BE2C (cell line): ENCODE measurements around the gene CNPY3.
A peak's percentile ranks its signal among the peaks of the same experiment; 100 is the strongest.

Experiments
- DNase-seq: peaks from one replicate; pipeline ENCODE4 v3.0.0-alpha.2; 2020
- H3K27me3 ChIP-seq: fragments of 250-450 bp; sonication (Bioruptor Pico); 2 replicates; pipeline ENCODE4 v1.5.1; 2020; ENCODE audit warnings: mild to moderate bottlenecking
- H3K36me3 ChIP-seq: fragments of 250-450 bp; sonication (Bioruptor Pico); 2 replicates; pipeline ENCODE4 v1.5.1; 2020; ENCODE audit warnings: mild to moderate bottlenecking
- H3K4me1 ChIP-seq: fragments of 250-450 bp; sonication (Bioruptor Pico); 2 replicates; pipeline ENCODE4 v1.5.1; 2020
- H3K4me3 ChIP-seq: 2 replicates; pipeline ENCODE4 v1.5.1; 2011; ENCODE audit warnings: low read depth, low read length
- H3K9me3 ChIP-seq: fragments of 250-450 bp; sonication (Bioruptor Pico); 2 replicates; pipeline ENCODE4 v1.5.1; 2020
- TF ChIP-seq, protein P1 (sequence below): IDR thresholded peaks from 2 replicates; pipeline ENCODE4 v1.5.1; 2012; ENCODE audit warnings: mild to moderate bottlenecking, low read depth, low read length

Gene CNPY3

GRCh38 chr6:42984001-42984923 lies 55.0 kb downstream of the CNPY3 start, which contains the start of gene PPP2R5D:
Gene PPP2R5D (plus strand): TSS chr6:42984570. CDS start chr6:42984678, 108 bp downstream.
- TF ChIP-seq, protein P1, sequence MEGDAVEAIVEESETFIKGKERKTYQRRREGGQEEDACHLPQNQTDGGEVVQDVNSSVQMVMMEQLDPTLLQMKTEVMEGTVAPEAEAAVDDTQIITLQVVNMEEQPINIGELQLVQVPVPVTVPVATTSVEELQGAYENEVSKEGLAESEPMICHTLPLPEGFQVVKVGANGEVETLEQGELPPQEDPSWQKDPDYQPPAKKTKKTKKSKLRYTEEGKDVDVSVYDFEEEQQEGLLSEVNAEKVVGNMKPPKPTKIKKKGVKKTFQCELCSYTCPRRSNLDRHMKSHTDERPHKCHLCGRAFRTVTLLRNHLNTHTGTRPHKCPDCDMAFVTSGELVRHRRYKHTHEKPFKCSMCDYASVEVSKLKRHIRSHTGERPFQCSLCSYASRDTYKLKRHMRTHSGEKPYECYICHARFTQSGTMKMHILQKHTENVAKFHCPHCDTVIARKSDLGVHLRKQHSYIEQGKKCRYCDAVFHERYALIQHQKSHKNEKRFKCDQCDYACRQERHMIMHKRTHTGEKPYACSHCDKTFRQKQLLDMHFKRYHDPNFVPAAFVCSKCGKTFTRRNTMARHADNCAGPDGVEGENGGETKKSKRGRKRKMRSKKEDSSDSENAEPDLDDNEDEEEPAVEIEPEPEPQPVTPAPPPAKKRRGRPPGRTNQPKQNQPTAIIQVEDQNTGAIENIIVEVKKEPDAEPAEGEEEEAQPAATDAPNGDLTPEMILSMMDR, result no peak
- H3K36me3 ChIP-seq, result peaks cover 2% of the 10 kb centered on the region; the same call in 1 of the 2 replicates
- peak; percentile 97 for DNase-seq
- no peaks in the 10 kb centered on the region for H3K27me3 ChIP-seq
- H3K4me1 ChIP-seq, result no peaks in the 10 kb centered on the region; the same call in 1 of the 2 replicates
- H3K9me3 ChIP-seq, result no peaks in the 10 kb centered on the region
- peak within 1 kb of the TSS; percentile 81 for H3K4me3 ChIP-seq

DNA sequence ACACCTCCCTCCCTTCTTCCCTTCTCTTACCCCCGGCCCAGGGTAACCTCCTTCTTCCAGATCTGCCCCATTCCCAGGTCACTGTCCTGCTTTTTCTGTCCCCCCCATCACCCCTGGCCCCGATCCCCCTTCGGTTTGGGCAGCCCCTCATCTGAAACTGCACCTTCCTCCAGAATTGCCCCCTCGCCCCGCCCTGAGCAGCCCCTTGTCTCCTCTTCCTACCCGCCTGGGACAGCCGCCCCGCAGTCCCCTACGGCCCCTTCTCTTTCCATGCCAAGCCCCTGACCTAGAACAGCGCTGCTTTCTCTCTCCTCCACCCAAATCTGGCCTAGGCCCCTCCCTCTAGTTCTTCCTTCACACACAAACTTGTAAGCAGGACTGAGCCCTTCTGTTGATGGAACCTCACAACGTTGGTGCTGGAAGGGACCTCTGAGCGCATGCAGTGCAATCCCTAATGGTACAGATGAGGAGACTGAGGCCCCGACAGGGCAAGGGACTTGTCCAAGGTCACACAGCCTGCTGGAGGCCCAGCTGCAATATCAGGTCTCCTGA lies 55.7 kb downstream of the CNPY3 start:
- no peak for DNase-seq
- peak overlapping the region; percentile 81 for H3K4me3 ChIP-seq
- TF ChIP-seq, protein P1, result no peak

DNA sequence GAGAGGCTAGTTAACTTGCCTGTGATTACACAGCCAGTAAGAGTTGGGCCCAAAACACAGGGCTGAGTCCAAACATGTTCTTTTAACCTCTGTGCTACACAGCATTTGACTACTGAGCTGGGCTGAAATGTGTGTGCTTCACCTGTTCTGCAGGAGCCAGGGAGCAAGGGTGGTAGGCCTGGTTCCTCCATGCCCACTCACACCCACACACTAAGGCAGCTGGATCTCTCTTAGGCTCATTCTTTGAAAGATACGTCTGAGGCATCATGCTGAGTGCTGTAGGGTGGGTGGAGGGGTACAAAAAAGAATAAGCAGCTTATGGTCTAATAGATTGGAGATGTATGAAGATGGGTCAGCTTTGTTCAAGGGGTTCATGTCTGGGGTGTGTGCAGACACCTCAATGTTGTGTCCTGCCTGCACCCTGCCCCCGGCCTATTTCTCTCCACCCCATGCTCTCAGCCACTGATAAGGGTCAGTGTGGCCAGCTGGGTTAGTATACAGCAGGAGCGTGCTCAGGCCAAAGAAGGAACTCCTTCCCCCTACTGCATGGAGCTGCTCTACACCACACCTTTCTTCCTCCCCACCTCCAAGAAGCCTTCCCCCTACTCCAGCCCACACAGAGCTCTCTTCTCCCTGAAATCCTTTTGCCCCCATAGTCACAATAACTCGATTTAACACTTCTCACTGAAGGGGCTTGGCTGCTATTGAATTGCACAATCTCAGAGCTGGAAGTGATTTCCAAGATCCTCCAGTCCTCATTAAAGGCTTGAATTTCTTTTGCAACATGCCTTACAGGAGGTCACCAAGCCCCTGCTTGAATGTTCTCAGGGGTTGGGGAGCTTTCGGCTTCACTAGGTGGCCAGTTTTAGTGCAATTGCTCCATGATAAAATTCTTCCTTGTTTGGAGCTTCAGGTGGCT lies 58.5 kb downstream of the CNPY3 start:
- Histone ChIP-seq H3K9me3 (no peaks in the 10 kb centered on the region), H3K27me3 (no peaks in the 10 kb centered on the region), H3K4me3 (no peak overlapping the region), H3K4me1 (no peaks in the 10 kb centered on the region), H3K36me3 (peaks cover 10% of the 10 kb centered on the region)
- DNase-seq, result no peak
- TF ChIP-seq, protein P1, result no peak

More for the DNA sequence above, 55.7 kb downstream of the CNPY3 start:
- no peaks in the 10 kb centered on the region for H3K27me3 ChIP-seq
- H3K9me3 ChIP-seq, result no peaks in the 10 kb centered on the region
- H3K36me3 ChIP-seq, result peaks cover 6% of the 10 kb centered on the region
- H3K4me1 ChIP-seq, result no peaks in the 10 kb centered on the region

DNA sequence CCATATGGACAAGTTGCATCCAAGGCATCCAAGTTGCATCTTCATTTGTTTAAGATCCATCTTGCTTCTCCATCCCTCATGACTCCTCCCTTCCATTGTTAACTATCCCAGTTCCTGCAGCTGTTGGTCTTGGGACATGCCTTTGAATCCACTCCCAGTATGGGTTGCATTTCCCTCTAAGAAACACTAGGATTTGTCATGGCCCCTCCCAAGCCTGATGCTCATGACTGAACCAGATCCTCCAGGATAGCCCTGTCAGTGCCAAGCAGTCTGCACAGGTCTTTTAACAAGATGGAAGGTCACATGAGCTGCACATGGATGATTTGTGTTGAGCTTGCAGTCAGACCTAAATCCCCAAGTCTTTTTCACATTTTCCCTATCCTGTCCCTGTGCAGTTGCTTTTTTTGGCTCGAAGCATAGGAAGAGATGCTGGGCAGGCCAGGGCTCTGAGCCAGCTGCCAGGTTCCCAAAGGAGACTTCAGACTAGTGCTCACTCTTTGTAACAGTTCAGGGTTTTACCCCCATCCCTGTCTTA lies 59.3 kb downstream of the CNPY3 start:
- H3K36me3 ChIP-seq, result peaks cover 10% of the 10 kb centered on the region
- H3K4me3 ChIP-seq, result no peak overlapping the region
- H3K9me3 ChIP-seq, result no peaks in the 10 kb centered on the region
- H3K27me3 ChIP-seq, result no peaks in the 10 kb centered on the region
- no peak for DNase-seq
- no peaks in the 10 kb centered on the region for H3K4me1 ChIP-seq
- TF ChIP-seq, protein P1, result no peak
